OCI-LY1 (cell line): ENCODE data around the gene ADAMTS7.
"Not testable (repeated sequence)": the region's sequence is repeated elsewhere in the genome, so short reads cannot be mapped to it uniquely, and the experiment has no call there.

Source experiments
- H2AFZ ChIP-seq: fragments of 200-600 bp; sonication (generic), shearing (Covaris generic); 2 replicates; pipeline ENCODE4 v1.6.0; 2014; ENCODE audit warnings: antibody characterized with exemption, mild to moderate bottlenecking, low read length
- H3F3A ChIP-seq: fragments of 200-600 bp; sonication (generic), shearing (Covaris generic); 2 replicates; pipeline ENCODE4 v1.6.0; 2014; ENCODE audit warnings: mild to moderate bottlenecking, antibody characterized with exemption, low read length, moderate library complexity; ENCODE audit not compliant: insufficient read depth
- H3K27ac ChIP-seq: fragments of 200-600 bp; sonication (generic); 2 replicates; pipeline ENCODE4 v1.5.1; 2014; ENCODE audit warnings: low read length, mixed run types, mild to moderate bottlenecking, low read depth; ENCODE audit not compliant: poor library complexity, severe bottlenecking
- H3K27me3 ChIP-seq: fragments of 200-600 bp; sonication (generic); 2 replicates; pipeline ENCODE4 v1.6.0; 2014; ENCODE audit warnings: antibody characterized with exemption, mild to moderate bottlenecking, low read length, moderate library complexity; ENCODE audit not compliant: insufficient read depth
- H3K36me3 ChIP-seq: fragments of 200-600 bp; sonication (generic); 2 replicates; pipeline ENCODE4 v1.6.1; 2014; ENCODE audit warnings: mild to moderate bottlenecking, antibody characterized with exemption, low read length, moderate library complexity, mixed read lengths; ENCODE audit not compliant: insufficient read depth
- H3K4me1 ChIP-seq: fragments of 200-600 bp; sonication (generic); 2 replicates; pipeline ENCODE4 v1.5.1; 2014; ENCODE audit warnings: mild to moderate bottlenecking, low read length, moderate library complexity; ENCODE audit not compliant: insufficient read depth, severe bottlenecking
- H3K4me2 ChIP-seq: fragments of 200-600 bp; sonication (generic), shearing (Covaris generic); 2 replicates; pipeline ENCODE4 v1.6.1; 2014; ENCODE audit warnings: low read length
- H3K4me3 ChIP-seq: fragments of 200-600 bp; sonication (generic); 2 replicates; pipeline ENCODE4 v1.5.1; 2014; ENCODE audit warnings: low read length, low read depth, mild to moderate bottlenecking, mixed read lengths; ENCODE audit not compliant: poor library complexity, severe bottlenecking
- H3K79me2 ChIP-seq: fragments of 200-600 bp; shearing (Covaris generic); 2 replicates; pipeline ENCODE4 v1.6.1; 2016; ENCODE audit warnings: mixed run types, low read length, mixed read lengths; ENCODE audit not compliant: insufficient read depth
- H3K9ac ChIP-seq: fragments of 200-600 bp; sonication (generic), shearing (Covaris generic); 2 replicates; pipeline ENCODE4 v1.6.1; 2014; ENCODE audit warnings: mild to moderate bottlenecking, low read length, mixed read lengths
- H3K9me2 ChIP-seq: fragments of 200-600 bp; sonication (generic), shearing (Covaris generic); 2 replicates; pipeline ENCODE4 v1.6.1; 2014; ENCODE audit warnings: low read depth, mild to moderate bottlenecking, low read length, mixed read lengths
- H3K9me3 ChIP-seq: fragments of 200-600 bp; shearing (Covaris generic); 2 replicates; pipeline ENCODE4 v1.6.1; 2014; ENCODE audit warnings: low read length, mixed read lengths
- H4K20me1 ChIP-seq: fragments of 200-600 bp; sonication (generic), shearing (Covaris generic); 2 replicates; pipeline ENCODE4 v1.6.0; 2016; ENCODE audit warnings: mild to moderate bottlenecking, low read length; ENCODE audit not compliant: insufficient read depth
- CTCF ChIP-seq: fragments of 200-600 bp; sonication (generic), shearing (Covaris generic); IDR thresholded peaks from 2 replicates; pipeline ENCODE4 v1.5.1; 2017; ENCODE audit warnings: mild to moderate bottlenecking, antibody characterized with exemption, low read length, moderate library complexity, mixed read lengths
- EZH2 ChIP-seq: fragments of 200-600 bp; sonication (generic), shearing (Covaris generic); IDR thresholded peaks from 2 replicates; pipeline ENCODE4 v1.8.0; 2017; ENCODE audit warnings: borderline replicate concordance, mixed run types, mild to moderate bottlenecking, antibody characterized with exemption, low read length, moderate library complexity, mixed read lengths

The ADAMTS7 gene

GRCh38 chr15:78758486-78759200 is 52.6 kb downstream of the ADAMTS7 start:
- H4K20me1 ChIP-seq, H3K9me3 ChIP-seq, H3K36me3 ChIP-seq, H3F3A ChIP-seq, H3K9me2 ChIP-seq, H2AFZ ChIP-seq, H3K9ac ChIP-seq, H3K79me2 ChIP-seq, H3K4me3 ChIP-seq, H3K27me3 ChIP-seq: not testable (repeated sequence)
- H3K4me2 ChIP-seq = peak overlapping the region; percentile 24; the same call in 1 of the 2 replicates
- peak overlapping the region; percentile 88 for H3K27ac ChIP-seq
- peaks cover 62% of the 10 kb centered on the region for H3K4me1 ChIP-seq

- not testable (repeated sequence) for H3K27me3 ChIP-seq, H3K9ac ChIP-seq, H3K36me3 ChIP-seq, H3K9me2 ChIP-seq, H4K20me1 ChIP-seq, H2AFZ ChIP-seq, H3K79me2 ChIP-seq, H3K9me3 ChIP-seq, H3F3A ChIP-seq, H3K4me3 ChIP-seq, H3K4me2 ChIP-seq
- Histone ChIP-seq H3K4me1 (peaks cover 62% of the 10 kb centered on the region), H3K27ac (peak overlapping the region; percentile 88)
Measured at GRCh38 chr15:78758084-78758483, 53.2 kb downstream of the ADAMTS7 start.

DNA sequence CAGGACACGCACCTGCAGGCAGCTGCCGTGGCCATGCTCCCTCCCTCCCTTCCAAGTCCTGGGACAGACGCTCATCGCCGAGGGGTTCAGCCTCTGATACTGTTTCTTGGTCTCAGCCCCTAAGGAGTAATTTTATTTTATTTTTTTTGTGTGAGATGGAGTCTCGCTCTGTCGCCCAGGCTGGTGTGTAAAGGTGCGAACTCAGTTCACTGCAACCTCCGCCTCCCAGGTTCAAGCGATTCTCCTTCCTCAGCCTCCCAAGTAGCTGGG is 53.7 kb downstream of the ADAMTS7 start:
- Histone ChIP-seq H3K4me1 (peaks cover 62% of the 10 kb centered on the region), H3F3A (no peaks in the 10 kb centered on the region), H3K9me3 (no peaks in the 10 kb centered on the region), H3K9me2 (no peaks in the 10 kb centered on the region), H3K79me2 (no peaks in the 10 kb centered on the region), H3K4me3 (no peak overlapping the region), H3K27ac (peak overlapping the region; percentile 88), H3K27me3 (no peaks in the 10 kb centered on the region), H3K36me3 (no peaks in the 10 kb centered on the region), H2AFZ (no peak overlapping the region), H3K4me2 (peak overlapping the region; percentile 40), H4K20me1 (no peaks in the 10 kb centered on the region), H3K9ac (peak overlapping the region; percentile 44; the same call in 1 of the 2 replicates)
- TF ChIP-seq CTCF (no peak), EZH2 (no peak)

DNA sequence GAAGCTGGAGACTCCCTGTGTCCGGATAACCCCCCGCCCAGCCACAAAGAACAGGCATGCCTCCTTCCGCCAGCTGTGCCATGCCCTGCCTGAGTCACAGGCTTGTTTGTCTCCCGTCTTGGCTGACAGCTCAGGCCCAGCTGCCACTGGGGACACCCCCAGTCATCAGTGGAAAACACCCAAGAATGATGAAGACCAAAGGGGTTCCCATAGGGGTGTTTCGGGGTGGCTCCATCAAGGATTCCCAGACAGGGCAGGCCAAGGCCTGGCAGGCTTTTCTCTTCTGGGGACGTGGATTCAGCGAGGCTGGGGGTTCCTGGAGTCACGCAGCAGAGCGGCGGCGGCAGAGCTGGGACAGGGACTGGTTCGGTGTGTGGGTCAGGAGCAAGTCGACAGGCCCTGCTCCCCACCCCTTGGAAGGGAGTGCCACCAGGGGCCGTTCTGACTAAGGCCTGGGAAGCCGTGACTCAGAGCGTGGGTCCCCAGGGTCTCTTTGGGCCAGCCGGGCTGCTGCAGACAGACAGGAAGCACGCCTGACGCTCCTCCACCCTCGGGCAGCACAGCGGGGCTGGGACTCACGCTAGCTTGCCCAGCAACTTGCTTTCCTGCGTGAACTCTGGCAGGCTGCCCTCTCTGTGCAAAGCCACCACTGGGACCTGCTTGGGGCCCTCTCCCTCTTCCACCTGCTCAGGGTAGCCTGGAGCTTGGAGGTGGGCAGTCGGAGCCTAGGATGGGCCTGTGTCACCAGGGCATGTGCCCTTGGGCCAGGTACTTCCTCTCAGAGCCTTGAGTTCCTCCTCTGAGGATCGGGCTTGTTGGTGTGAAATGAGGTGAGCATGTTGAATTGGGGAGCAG is 54.3 kb downstream of the ADAMTS7 start:
- not testable (repeated sequence) for H3K79me2 ChIP-seq, H3K4me3 ChIP-seq, H3K27me3 ChIP-seq, H3K9me2 ChIP-seq, H3K9me3 ChIP-seq, H2AFZ ChIP-seq, H3F3A ChIP-seq, H3K36me3 ChIP-seq, H4K20me1 ChIP-seq
- H3K9ac ChIP-seq = peak overlapping the region; percentile 44; the same call in 1 of the 2 replicates
- peak overlapping the region; percentile 88 for H3K27ac ChIP-seq
- H3K4me2 ChIP-seq = peak overlapping the region; percentile 40
- peaks cover 62% of the 10 kb centered on the region for H3K4me1 ChIP-seq
